HG02763 (cell line): ENCODE measurements around the gene DPP6.

Source experiments
- ATAC-seq: cut with Tn5 transposase; IDR thresholded peaks from one replicate; pipeline ENCODE4 v1.9.1; 2021; ENCODE audit warnings: mild to moderate bottlenecking, moderate library complexity; ENCODE audit not compliant: unreplicated experiment

Gene DPP6

DNA sequence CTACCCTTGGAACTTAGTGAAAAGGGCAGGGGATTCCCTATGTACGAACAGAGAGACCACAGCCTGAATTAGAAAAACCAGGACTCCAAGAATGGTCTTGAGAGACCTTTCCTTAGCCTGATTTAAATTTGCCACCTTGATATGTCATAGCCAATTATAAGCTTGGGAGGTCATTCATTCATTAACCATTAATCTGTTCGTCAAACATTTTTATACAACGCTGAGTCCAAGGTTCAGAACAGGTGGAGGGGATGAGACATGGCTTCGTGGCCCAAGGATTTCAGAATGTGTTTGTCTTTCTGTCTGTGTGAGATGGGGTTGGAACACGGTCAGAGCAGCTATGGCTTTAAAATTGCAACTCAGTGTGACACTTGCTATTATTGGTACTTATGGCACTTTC is 792.8 kb downstream of the DPP6 start:
- no peak for ATAC-seq

DNA sequence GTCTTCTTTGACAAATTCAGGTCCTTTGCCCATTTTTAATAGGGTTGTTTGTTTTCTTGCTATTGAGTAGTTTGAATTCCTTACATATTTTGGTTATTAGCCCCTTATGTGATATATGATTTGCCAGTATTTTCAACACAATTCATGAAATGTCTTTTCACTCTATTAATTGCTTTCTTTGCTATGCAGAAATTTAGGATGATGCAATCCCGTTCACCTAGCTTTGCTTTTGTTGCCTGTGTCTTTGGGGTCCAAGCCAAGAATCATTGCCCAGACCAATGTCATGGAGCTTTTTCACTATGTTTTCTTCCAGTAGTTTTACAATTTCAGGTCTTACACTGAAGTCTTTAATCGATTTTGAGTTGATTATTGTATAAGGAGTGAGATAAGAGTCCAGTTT is 796.3 kb downstream of the DPP6 start:
- no peak for ATAC-seq

DNA sequence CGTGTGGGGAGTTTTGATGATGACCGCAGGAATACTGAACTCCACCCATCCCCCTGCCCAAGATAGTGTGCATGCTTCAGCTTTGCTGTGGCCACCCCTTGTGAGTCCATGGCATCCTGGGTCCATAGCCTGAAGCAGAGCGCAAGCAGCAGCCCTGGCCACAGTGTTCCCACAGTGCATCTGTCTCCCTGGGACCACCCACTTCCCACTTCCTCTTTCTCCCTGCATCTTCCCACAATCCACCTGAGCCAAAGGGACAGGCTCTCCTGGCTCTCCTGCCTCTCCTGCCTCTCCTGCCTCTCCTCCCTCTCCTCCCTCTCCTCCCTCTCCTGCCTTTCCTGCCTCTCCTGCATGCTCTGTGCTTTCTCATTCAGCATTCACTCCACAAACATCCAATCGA is 800.0 kb downstream of the DPP6 start:
- no peak for ATAC-seq

DNA sequence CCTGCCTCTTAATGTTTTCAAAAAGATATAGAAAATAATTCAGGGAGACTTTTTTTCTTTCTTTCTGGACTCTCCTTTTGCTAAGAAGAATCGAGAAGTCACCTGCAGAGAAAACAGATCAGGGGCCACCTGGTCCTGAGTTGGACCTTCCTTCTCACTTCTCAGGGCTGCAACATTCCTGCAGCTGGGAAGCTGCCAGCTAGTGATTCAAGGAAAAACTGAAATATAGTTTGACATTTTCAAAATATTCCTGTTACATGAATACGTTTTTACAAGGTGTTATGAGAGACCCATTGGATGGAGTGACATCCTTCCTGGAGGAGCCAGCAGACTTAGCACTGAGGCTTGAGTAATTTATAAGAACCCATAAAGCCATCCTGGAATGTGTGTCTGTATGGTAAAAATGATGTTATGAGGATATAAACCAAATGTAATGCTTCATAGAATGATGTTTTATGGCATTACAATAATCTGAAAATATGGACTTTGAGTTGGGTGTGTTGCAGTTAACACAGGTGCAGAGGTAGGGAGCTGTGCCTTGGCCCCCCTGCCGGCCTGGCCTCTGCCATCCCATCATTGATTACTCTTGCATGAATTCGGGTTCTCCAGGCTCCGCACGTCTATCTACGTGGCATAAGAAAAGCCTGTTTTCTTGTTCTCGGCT is 801.0 kb downstream of the DPP6 start:
- ATAC-seq: no peak

DNA sequence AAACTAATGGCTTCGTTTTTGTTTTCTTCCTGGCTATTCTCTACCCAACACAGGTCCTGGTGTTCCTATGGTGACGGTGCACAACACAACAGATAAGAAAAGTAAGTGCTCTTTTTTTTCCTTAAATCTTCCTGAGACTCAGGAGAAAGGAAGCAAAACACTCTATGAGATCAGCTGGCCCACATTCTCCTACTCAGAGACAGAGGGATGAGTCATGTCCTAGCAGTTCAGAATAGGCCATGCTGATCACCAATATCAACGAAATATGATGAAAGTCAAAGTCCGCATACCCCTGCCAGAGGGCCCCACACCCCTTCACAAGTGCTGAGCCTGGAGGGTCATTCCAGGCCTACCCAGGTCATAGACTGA is 801.5 kb downstream of the DPP6 start:
- ATAC-seq: no peak

DNA sequence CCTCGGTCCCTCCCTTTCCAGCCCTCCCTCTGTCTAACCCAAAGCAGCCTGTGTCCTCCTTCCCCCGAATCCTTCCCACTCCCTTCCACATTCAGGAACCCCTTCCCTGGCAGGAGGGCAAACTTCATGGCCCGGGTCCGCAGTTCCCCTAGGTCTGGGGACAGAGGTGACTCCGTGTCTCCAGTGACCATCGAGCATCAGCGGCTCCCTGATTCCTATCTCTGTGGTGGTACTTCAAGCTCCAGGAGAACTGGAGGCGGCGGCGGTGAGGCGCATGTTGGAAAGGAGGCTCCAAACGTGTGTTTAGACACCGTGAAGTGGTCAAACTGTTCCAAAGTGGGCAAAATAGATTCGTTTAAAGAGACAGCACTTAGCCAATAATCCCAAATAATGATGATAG is 802.6 kb downstream of the DPP6 start:
- ATAC-seq: no peak

DNA sequence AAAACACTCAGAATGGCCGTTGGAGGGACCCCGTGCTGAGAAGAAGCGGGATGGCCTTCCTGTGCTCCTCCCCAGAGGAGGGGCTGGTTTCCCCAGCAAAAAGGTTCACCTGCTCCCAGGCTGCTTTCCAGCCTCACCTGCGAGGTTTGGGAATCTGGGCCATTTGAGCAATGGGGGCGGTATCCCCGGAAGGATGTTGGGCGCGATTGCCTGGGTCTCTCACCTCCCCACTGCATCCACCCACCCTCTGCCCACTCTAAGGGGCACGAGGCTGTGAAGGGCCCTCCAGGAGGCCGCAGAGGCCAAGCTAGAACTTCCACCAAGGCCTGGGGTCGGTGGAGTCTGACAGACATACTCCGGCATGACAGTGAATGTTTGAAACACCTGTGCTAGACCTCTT is 803.2 kb downstream of the DPP6 start:
- ATAC-seq: no peak

DNA sequence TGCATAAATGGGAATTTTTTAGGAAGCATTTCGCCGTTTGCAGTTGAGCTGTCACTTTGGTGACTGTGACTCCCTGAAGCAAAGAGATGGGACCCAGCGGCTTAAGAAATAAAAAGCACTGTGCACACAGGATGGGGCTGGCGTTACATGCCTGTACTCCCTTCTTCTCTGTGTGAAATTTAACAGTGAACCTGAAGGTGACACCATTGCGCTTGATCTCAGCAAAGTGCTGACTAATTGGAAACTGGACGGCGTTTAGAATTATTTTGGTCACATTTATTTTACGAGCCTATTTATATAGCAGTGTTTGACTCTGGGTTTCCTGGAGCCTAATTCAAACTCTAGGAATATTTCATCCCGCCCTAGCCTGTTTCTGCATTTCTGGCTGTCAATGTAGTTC is 804.5 kb downstream of the DPP6 start:
- ATAC-seq: no peak

DNA sequence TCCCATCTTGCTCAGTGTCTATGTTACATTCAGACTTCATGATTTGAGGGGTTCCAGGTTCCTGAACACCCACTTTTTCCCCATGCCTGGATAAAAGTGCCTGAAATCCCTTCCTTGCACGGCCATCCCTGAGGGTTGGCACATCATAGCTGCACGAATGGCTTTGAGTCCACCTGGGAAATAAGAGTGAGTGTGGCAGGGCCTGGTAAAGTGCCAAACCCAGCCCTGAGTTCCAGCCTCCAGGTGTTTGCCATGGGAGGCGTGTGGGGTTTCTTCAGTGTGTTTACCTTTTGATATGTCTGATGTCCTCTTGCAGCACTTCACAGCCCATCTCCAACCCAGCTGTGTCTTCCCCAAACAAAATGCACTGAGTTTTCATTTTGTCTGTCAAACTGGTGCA is 805.0 kb downstream of the DPP6 start:
- ATAC-seq: no peak

DNA sequence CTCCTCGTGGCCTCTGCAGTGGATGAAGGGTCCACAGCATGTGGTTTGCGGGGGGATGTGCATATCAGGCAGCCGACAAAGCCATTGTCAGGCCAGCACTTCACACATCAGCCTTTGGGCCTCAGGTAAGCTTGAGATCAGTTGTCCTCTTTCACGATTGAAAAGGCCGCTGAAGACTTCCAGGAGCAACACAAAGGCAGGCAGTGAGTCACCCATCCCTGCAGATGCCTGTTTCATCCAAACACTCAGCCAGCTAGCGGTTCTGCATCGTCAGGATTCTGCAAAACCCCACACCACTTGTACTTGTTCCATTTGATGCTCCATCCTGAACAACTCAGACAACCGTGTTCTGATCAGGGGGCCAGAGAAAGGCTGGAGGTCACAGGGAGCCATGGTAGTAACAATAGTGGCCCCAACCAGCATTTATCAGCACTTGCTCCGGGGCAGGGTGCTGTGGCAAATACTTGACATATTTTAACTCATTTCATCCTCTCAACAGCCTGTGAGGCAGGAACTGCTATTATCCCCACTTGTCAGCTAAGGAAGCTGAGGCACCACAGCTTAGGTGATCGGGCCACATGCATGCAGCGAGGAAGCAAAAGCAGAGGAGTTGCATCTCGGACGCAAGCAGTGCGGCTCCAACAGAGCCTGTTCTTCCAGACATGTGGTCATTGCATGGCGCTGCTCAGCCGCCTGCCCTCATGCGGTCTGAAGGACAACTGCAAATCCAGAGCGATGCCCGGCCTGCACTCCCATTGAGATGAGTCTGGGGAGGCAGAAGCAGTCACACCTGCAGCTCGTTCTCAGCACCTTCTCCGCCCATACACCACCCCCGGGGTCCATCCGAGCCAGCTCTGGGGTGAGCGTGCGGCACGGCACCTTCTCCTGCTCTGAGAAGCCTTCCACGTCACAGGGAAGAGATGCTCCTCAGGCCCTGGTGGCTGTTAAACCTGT is 805.8 kb downstream of the DPP6 start:
- no peak for ATAC-seq

DNA sequence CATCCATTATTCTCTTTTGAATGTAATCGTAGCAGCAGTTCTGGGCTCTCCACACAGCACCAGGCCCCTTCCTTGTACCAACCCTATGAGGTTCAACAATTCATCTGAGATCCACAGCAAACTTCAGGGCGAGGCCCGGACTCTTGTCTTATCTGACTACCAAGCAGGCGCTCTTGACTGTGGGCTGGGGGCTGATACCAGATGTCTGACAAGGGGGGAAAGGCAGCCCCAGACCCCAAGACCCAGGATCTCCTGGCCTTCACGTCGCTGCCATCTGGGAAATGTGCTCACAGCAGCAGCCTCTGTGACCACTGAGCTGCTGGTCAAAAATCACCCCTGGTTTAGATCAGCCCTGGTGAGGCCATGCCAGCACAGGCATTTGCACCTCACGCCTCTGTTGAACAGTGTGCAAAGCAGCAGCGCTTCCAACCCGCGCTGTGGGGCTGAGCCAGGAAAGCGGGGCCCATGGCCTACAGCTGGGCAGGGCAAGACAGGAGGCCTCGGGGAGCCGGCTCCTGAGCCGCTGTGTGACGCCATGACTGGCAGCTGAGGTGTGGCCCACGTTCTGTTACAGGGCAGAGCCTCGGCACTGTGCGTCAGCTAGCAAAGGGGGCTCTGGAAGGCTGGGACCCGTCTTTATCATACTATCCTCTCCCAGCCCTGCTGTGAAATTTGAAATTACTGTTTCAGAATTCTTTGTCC is 806.8 kb downstream of the DPP6 start:
- no peak for ATAC-seq

DNA sequence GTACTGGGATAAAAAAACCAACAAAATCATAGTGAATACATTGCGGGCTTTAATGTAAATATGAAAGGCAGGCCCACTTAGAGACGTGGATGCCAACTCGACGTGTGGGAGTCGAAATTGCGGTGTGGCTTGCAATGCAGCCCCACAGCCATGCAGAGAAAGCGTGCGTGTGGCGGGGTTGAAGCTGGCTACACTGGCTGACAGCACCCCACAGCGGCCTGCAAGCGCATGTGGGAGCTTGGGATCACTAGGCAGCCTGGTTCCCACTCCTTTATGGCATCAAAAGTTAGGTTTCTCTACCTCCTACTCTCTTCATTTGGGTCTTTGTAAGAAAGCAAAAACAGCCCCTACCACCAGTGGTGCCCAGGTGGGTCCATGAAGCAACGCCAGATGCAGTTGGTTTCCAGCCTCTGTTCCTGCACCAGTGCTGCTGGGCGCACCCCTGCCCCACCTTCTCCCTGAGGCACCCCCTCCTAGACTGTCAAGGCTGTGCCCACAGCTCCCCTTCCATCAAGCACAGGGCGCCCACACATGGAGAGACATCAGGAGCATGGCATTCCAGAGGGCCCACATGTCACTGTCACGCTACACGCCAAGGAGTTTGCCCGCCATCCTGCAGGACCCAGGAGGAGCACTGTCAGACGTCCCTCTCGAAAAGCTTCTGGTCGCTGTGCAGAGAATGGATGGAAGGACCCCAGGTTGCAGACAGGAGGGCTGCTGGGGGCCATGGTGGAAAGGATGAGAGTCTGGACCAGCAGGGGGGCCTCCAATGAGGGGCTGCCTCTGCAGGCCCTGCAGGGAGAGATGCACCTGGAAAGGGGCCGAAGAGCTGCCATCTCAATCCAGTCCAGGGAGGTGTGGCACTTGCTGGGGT is 807.8 kb downstream of the DPP6 start:
- ATAC-seq: no peak

DNA sequence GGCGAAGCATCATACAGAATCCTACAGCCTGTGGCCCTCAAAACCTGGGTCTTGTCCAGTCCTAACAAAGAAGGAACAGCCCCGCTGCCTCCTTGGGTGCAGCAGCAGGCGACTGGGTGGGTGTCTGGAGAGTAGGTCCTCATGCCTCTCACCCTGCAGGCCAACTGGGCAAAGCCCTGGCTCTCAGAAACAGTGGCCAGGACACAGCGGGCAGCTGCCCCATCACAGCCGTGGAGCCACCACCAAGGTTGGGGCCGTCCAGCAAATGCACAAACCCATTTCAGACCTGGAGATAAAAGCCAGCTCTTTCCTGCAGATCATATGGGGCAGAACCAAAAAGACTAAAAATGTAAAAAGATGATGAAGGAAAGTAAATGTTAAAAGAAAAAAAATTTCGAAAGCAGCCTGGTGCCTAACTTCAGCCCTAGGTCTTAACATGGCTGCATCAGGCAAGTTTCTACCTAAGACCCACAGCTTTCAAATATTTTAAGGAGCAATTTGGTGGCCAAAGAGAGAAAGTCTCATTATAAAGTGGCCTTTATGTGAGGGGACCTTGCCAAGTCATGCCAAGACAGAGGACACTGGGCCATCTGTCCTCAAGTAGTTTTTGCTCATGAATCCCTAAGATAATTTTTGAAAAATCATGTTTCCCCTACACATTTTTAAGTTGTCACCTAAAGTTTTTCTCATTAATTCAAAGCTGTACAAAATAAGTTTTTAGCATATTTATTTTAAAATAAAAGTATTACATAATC is 808.6 kb downstream of the DPP6 start:
- ATAC-seq: no peak

DNA sequence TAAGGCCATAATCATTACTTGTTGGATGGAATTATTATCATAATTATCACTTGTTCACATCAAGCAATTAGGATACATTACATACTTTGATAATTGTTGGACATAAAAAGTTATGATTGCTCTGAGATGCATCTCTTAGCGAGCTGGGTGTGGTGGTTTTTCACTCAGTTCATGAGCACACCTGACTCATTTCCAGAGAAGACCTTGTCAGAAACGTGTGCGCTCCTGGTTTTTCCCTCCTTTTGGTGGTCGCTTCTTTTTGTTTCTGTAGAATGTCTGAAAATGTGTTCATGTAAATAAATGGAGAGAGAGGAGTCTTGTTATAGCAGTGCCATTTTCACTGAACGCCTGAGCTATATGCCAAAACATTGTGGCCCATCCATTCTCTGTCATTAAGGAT is 809.4 kb downstream of the DPP6 start:
- no peak for ATAC-seq

DNA sequence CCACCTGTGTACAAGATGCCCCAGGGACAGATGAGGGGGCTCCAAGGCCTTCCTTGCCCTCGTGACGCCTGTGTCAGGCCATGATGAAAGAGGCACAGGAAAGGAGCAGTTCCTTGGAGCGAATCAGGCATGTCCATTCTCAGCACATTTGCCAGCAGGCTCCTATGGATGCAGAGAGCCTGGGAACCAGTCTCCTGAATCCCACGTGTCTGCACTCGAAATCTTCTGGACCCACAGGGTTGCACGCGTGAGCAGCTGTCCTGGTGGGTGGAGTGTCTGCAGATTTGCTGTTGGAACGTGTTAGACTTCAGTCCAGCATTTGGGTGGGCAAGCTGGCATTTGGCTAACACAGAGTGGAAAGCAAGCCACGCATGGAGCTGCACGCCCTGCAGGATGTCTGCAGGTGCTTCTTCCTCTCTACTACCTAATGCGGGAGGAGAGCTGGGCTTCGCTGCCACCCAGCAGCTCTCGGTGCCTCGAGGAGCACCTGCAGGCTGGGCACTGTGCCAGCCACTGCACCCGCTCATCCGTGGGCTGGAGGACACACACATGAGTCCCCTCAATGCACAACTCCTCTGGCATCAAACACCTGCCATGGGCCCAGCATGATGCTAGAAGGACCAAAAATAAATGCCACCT is 810.1 kb downstream of the DPP6 start:
- no peak for ATAC-seq

DNA sequence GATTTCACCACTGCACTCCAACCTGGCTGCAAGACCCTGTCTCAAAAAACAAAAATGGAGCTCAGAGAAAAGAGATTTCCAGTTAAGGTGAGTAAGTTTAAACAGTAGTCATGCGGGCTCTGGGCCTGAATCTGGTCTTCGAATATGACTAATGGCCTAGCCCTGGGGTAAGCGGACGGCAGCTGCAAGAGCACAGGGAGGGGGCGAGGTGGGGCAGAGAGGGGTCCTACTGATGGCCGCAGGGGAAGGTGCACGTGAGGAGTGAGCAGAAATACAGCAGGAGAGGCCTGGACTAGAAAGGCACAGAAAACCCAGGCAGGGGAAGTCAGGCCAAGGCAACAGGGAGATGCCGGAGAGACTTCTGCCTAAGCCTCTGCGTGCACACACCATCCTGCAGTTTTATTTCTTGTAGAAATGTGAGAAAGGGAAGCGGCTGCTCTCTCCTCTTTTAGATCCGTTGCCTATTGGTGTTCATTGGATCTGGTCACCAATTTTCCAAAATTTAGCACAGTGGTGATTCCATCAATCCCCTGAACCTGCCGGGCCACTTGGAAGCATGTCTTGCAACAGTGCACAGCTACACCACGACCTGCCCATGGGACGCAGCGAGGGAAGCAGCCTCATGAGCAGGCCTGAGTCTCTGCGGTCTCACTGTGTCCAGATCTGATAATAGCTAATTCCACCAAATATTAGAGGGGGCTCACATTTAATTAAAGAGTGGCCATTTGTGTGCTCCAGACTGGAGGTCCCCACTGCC is 811.7 kb downstream of the DPP6 start:
- ATAC-seq: no peak

DNA sequence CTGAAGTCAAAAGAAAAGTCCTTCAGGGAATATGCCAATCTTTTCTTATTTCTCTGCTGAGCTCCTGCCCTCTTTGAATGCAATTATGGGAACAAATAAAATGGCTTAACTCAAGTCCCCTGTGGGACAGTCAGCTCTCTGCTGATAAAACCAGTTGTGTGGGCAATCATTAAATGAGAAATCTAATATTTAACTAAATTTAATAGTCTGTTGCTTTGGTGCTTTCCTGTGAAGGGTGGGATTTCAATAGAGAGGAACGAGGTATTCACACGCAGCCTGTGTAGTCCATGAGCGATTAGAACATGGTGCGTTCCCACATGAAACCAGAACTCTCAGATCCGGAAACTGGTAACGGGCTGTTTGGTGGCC is 812.3 kb downstream of the DPP6 start:
- no peak for ATAC-seq

DNA sequence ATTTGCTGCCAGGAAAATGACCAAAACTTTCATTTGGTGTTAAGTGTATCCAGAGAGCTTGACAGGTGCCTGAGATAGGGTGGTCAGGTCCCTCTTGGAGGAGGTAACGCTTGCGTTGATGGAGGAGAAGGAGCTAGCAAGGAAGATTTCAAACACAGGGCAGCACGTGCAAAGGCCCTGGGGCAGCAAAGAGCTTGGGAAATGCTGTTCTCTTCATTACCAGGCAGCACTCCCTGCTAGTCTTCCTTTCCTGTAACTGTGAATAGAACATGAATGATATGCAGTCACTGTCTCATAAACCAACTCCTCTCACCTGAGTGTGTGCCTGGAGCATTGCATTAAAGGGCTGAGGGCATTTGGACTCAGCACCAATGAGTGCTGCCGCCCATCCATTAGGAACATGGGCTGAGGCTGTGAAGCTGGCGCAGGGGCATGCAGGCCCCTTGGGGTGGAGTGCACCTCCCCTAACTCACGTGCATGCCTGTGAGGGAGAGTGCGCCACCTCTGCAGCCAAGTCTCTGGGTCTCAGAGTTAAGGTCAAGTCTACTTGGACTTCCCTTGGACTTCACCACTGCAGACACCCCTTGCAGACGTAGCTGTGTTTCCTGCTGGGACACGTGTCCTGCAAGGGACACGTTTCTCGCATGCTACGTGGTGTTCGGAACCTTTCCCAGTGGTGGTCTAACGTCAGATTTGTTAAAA is 813.9 kb downstream of the DPP6 start:
- no peak for ATAC-seq
